ENCODE measurements around the gene BPGM. TPM values are rescaled to one million over a fixed set of nuclear protein-coding genes. Genes with fewer than 3 reads are reported as not detected.

The BPGM gene
- total and polyA plus RNA-seq, 2 experiments from 2014 or later, result 25.0 to 25.7 TPM

DNA sequence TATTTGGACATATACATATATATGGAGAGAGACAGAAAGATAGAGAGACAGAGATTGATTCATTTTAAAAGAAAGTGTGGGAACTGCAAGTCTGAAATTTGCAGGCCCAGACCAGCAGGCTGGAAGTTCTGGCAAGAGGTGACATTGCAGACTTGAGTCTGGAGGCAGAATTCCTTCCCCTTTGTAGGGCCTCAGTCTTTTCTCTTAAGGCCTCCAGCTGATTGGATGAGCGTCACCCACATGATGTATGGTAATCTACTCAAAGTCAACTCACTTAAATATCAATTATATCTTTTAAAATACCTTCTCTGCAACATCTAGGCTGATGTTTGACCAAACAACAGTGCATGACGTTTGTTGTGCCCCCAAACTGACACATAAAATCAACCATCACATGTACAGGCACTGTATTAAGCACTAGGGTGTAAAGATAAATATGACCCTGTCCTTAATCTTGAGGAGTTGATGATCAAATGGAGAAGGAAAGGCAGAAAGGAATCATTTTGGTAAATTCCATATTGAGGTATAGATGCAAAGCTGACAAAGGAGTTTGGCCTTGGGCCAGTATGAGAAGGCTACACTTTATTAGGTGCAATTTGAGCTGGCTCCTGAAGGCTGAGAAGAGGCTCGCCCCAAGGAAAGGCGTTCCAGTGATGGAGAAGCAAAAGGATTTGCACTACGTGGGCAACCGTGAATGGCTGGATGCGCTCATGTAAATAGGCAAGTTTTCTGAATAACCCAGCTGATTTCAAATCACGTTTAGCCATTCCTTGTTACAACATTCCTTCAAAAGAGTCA is 52.6 kb downstream of the BPGM start:
- Histone ChIP-seq H3K4me1 (ENCODE audit: insufficient read depth) (no peaks in the 10 kb centered on the region), H4K20me1 (ENCODE audit: insufficient read depth, poor library complexity, severe bottlenecking) (no peaks in the 10 kb centered on the region), H3K27ac (no peak overlapping the region), H3K36me3 (replicated peaks; ENCODE audit: insufficient read depth, low read depth) (no peaks in the 10 kb centered on the region), H3K4me3 (no peak overlapping the region), H2AFZ (no peak overlapping the region), H3K79me2 (no peaks in the 10 kb centered on the region), H3K9me3 (ENCODE audit: low read depth) (no peaks in the 10 kb centered on the region), H3K4me2 (no peak overlapping the region), H3K9me2 (replicated peaks; ENCODE audit: insufficient read depth) (no peaks in the 10 kb centered on the region), H3K27me3 (no peaks in the 10 kb centered on the region)
- no peak for TF ChIP-seq EZH2phosphoT487 (IDR thresholded peaks at IDR 0.05; ENCODE audit: low read depth, severe bottlenecking, unreplicated experiment)
- no peak for TF ChIP-seq EZH2 (IDR thresholded peaks at IDR 0.05; ENCODE audit: borderline replicate concordance)
- TF ChIP-seq, protein P1, sequence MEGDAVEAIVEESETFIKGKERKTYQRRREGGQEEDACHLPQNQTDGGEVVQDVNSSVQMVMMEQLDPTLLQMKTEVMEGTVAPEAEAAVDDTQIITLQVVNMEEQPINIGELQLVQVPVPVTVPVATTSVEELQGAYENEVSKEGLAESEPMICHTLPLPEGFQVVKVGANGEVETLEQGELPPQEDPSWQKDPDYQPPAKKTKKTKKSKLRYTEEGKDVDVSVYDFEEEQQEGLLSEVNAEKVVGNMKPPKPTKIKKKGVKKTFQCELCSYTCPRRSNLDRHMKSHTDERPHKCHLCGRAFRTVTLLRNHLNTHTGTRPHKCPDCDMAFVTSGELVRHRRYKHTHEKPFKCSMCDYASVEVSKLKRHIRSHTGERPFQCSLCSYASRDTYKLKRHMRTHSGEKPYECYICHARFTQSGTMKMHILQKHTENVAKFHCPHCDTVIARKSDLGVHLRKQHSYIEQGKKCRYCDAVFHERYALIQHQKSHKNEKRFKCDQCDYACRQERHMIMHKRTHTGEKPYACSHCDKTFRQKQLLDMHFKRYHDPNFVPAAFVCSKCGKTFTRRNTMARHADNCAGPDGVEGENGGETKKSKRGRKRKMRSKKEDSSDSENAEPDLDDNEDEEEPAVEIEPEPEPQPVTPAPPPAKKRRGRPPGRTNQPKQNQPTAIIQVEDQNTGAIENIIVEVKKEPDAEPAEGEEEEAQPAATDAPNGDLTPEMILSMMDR (IDR thresholded peaks at IDR 0.05; ENCODE audit: poor library complexity), result no peak
- 70% methylated on average over 8 of the region's 8 CpGs for WGBS (ENCODE audit: low lambda C conversion rate, missing lambda C conversion rate)
- no peak for DNase-seq (ENCODE audit: low spot score)

DNA sequence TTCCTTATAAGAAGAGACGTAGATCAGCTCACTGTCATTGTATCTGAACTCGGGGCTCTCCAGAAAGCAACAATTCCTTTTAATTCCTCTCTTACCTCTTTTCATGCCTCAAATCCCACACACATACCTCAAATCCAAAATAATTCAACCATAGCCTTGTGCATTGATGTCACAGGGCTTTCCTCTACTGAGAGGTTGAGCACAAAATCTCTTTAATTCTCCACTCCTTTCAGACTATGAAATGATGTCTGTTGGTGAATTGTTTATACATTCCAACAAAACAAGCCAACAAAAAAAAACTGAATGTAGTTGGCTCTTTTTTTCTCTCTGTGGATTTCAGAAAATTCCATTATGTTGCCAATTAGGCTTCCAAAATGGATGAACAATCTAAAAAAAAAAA is 53.2 kb downstream of the BPGM start:
- no peaks in the 10 kb centered on the region for H4K20me1 ChIP-seq (ENCODE audit: insufficient read depth, poor library complexity, severe bottlenecking)
- TF ChIP-seq EZH2 (IDR thresholded peaks at IDR 0.05; ENCODE audit: borderline replicate concordance), result no peak
- TF ChIP-seq, protein P1 (IDR thresholded peaks at IDR 0.05; ENCODE audit: poor library complexity), result no peak
- TF ChIP-seq EZH2phosphoT487 (IDR thresholded peaks at IDR 0.05; ENCODE audit: low read depth, severe bottlenecking, unreplicated experiment), result no peak
- no peak overlapping the region for H3K4me2 ChIP-seq
- no peaks in the 10 kb centered on the region for H3K4me1 ChIP-seq (ENCODE audit: insufficient read depth)
- H3K9me2 ChIP-seq (replicated peaks; ENCODE audit: insufficient read depth), result no peaks in the 10 kb centered on the region
- no peak overlapping the region for H2AFZ ChIP-seq
- H3K27me3 ChIP-seq, result no peaks in the 10 kb centered on the region
- H3K36me3 ChIP-seq (replicated peaks; ENCODE audit: insufficient read depth, low read depth), result no peaks in the 10 kb centered on the region
- DNase-seq (ENCODE audit: low spot score), result no peak
- no peaks in the 10 kb centered on the region for H3K9me3 ChIP-seq (ENCODE audit: low read depth)
- WGBS (ENCODE audit: low lambda C conversion rate, missing lambda C conversion rate), result 90% methylated on average over 2 of the region's 2 CpGs
- H3K79me2 ChIP-seq, result no peaks in the 10 kb centered on the region
- no peak overlapping the region for H3K27ac ChIP-seq
- no peak overlapping the region for H3K4me3 ChIP-seq

DNA sequence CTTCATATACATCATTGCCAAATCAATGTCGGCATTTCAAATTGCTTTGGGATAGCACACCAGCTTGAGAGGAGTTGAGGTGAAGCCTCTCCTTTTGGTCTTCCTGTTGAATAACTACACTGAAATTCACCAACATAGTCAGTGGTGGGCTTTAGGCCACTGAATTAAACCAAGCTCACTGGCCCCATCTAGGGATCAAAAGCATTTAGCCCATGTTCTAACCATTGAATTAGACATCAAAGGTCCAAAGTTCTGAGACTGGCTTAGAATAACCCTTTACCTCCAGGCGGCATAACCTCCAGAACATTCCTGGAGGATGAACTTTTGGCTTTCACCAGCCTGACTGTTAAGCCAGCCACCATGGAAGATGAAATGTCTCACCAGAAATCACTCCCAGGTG is 54.6 kb downstream of the BPGM start:
- TF ChIP-seq EZH2phosphoT487 (IDR thresholded peaks at IDR 0.05; ENCODE audit: low read depth, severe bottlenecking, unreplicated experiment) (no peak), EZH2 (IDR thresholded peaks at IDR 0.05; ENCODE audit: borderline replicate concordance) (no peak)
- TF ChIP-seq, protein P1 (IDR thresholded peaks at IDR 0.05; ENCODE audit: poor library complexity), result no peak
- WGBS (ENCODE audit: low lambda C conversion rate, missing lambda C conversion rate), result 84% methylated on average over 2 of the region's 2 CpGs
- Histone ChIP-seq H2AFZ (no peak overlapping the region), H3K4me1 (ENCODE audit: insufficient read depth) (no peaks in the 10 kb centered on the region), H3K27ac (no peak overlapping the region), H3K4me3 (no peak overlapping the region), H3K79me2 (no peaks in the 10 kb centered on the region), H3K9me2 (replicated peaks; ENCODE audit: insufficient read depth) (no peaks in the 10 kb centered on the region), H4K20me1 (ENCODE audit: insufficient read depth, poor library complexity, severe bottlenecking) (no peaks in the 10 kb centered on the region), H3K9me3 (ENCODE audit: low read depth) (no peaks in the 10 kb centered on the region), H3K27me3 (no peaks in the 10 kb centered on the region), H3K36me3 (replicated peaks; ENCODE audit: insufficient read depth, low read depth) (no peaks in the 10 kb centered on the region), H3K4me2 (no peak overlapping the region)
- DNase-seq (ENCODE audit: low spot score), result no peak

Measured in hepatocyte (in vitro differentiated cells).